HG02852 (cell line): ENCODE data around the gene ZNF652.

ENCODE experiments used
- ATAC-seq: cut with Tn5 transposase; IDR thresholded peaks from one replicate; pipeline ENCODE4 v1.9.1; 2021; ENCODE audit warnings: mild to moderate bottlenecking, moderate library complexity; ENCODE audit not compliant: unreplicated experiment

ZNF652 gene

GRCh38 chr17:49359990-49360795, 1.9 kb downstream of the ZNF652 start:
- ATAC-seq, result no peak

DNA sequence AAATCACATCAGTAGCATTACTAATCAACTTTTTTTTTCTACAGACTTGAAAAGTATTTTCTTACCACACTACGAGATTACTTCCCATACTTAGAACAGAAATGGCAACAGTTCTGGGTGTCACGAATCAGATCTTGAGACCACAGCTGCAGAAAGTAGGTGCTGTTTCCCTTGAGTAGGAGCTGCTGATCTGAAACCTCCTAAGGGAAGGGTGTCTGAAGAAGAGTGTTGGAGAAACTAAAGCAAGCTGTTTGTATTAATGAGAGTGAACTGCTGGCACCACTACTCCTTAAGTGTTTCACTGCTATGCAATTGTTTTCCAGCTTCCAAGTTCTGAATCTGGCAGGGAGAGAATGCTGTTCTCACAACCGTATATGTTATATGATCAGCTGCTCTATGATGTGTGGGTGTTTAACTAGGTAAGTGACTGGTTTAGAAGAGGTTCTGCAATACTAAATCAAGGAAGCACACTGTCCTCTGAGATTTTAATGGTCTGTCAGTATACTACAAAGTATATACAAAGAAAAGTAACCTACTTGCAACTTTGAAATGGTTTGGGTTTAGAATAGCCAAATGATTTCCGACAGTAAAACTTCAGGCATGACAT, 3.3 kb downstream of the ZNF652 start:
- peak; percentile 38 for ATAC-seq

DNA sequence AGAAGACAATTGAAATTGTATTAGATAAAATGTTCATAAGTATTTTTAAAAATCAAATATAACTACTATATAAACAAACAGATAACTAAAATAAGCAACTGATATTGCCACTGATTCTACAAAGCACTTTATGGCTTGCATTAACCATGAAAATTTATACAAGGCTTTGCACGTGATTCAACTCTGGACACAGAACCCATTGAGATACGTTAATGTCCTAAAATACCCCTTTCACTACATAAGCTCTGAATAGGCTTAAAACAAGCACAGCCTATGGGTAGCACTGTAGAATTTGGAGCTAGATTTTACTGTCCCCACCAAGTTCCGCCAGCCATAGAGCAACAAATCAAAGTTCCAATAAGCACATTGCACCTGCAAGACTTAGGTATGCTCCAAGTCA, 4.5 kb downstream of the ZNF652 start:
- ATAC-seq, result no peak

GRCh38 chr17:49356320-49356719, 5.7 kb downstream of the ZNF652 start:
- no peak for ATAC-seq

- ATAC-seq, result no peak
Observed at GRCh38 chr17:49353607-49354006, 8.4 kb downstream of the ZNF652 start.

DNA sequence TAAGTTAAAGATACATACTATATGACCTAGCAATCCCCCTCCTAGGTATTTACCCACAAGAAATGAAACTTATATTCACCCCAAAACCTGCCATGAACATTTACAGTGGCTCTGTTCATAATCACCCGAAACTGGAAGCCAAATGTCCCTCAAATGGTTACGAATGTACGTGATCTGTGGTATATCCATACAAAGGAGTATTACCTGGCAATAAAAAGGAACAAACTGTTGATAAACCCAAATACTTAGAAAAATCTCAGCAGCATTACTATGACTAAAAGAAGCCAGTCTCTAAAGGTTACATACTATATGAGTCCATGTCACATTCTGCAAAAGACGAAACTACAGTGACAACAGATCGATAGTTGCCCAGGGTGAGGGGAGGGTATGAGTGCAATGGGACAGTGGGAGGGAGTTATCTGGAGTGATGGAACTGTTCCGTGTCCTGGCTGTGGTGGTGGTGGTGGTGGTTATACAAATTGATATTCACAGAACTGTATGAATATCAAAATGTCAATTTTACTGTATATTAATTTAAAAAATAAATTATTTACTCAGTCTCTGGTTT, 9.4 kb downstream of the ZNF652 start:
- ATAC-seq, result no peak

GRCh38 chr17:49351572-49352140, 10.4 kb downstream of the ZNF652 start:
- ATAC-seq, result no peak

DNA sequence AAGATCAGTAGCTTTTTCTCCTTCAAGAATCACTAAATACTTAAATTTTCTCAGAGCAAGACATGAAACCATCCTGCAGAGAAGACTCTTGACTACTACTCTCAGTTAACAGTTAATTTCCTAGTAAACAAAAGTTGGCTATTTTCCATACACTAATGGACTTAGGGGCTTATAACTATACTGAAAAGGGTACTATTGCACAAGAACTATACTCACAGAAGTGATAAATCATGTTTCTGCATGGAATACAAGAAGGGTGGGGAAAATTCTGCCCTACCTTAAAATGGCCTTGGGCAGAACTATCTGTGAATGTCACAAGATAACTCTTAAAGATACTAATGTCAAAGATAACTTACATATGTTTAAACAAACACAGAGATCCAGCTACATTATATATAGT, 12.5 kb downstream of the ZNF652 start:
- ATAC-seq, result no peak

- ATAC-seq, result no peak
Observed at GRCh38 chr17:49344914-49345313, 17.1 kb downstream of the ZNF652 start.

GRCh38 chr17:49343273-49343672, 18.8 kb downstream of the ZNF652 start:
- ATAC-seq, result no peak

DNA sequence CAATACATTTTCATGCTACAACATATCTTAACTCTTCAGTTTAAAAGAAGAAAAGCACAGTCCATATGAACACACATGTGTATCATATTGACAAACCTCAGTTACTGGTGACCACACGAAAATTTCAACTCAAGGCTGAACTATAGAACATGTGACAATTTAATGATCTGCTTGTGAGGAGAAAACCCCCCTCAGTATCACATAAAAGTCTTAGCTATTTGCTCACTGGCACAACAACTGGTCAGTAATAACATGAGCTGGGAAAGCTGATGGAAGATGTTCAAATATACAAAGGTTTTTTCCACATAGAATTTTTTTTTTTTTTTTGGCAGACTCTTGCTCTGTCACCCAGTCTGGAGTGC, 19.5 kb downstream of the ZNF652 start:
- ATAC-seq, result no peak

DNA sequence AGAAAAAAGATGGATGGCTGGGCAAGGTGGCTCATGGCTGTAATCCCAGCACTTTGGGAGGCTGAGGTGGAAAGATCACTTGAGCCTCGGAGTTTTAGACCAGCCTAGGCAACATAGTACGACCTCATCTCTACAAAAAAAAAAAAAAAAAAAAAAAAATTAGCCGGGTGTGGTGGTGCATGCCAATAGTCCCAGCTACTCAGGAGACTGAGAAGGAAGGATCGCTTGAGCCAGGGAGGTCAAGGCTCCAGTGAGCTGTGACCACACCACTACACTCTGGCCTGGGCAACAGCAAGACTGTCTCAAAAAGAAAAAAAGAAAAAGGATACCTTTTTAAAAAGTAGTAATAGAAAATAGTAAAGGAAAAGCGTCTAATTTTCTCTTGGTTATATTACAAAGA, 20.7 kb downstream of the ZNF652 start:
- ATAC-seq, result no peak

- ATAC-seq, result no peak
Observed at GRCh38 chr17:49339354-49339753, 22.7 kb downstream of the ZNF652 start.

GRCh38 chr17:49338883-49339282, 23.2 kb downstream of the ZNF652 start:
- no peak for ATAC-seq

DNA sequence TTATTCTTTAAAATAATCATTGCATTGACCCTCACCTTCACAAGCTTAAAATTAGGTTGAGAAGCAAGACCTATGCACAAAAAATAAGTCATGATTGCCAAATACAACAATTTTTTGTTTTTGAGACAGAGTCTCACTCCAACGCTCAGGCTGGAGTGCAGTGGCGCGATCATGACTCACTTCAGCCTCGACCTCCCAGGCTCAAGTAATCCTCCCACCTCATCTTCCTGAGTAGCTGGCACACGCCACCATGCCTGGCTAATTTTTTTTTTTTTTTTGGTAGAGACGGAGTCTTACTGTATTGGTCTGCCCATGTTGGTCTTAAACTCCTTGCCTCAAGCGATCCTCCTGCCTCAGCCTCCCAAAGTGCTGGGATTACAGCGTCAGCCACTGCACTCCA, 24.2 kb downstream of the ZNF652 start:
- ATAC-seq, result no peak

GRCh38 chr17:49334744-49335512, 27.1 kb downstream of the ZNF652 start:
- ATAC-seq, result no peak

DNA sequence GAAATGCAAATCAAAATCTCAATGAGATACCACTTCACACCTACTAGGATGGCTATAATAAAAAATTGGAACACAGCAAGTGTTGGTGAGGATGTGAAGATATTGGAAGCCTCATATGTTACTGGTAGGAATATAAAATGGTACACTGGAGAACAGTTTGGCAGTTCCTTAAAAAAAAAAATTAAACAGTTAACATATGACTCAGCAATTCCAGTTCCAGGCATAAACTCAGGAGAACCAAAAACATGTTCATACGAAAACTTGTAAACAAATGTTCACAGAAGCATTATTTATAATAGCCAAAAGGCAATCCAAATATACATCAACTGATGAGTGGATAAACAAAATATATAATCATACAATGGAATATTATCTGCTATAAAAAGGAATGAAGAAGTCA, 28.2 kb downstream of the ZNF652 start:
- ATAC-seq, result no peak

- ATAC-seq, result no peak
Observed at GRCh38 chr17:49327835-49328784, 33.9 kb downstream of the ZNF652 start.

DNA sequence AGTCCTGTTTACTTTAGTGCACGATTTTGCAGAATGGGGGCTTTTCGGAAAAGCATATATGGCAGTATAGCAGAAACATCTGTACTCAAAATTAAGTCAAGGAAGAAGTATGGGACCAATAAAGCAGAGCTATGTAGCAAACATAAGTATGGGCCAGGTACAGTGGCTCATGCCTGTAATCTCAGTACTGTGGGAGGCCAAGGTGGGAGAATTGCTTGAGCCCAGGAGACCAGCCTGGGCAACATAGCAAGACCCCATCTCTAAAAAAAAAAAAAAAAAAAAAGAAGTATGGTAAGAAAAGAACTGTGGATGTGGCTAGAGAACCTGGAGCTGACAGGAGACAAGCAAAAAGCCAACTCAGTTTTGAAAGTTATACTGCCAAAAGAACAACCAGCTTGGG, 36.1 kb downstream of the ZNF652 start:
- ATAC-seq, result no peak

GRCh38 chr17:49318435-49318965, 43.5 kb downstream of the ZNF652 start:
- no peak for ATAC-seq
